ENCODE results near the gene VPS37C. TPM values are rescaled to one million over a fixed set of nuclear protein-coding genes. Genes with fewer than 3 reads are reported as not detected.

VPS37C gene
- total RNA-seq, 2 experiments from 2014 or later: 5.5 to 5.8 TPM

DNA sequence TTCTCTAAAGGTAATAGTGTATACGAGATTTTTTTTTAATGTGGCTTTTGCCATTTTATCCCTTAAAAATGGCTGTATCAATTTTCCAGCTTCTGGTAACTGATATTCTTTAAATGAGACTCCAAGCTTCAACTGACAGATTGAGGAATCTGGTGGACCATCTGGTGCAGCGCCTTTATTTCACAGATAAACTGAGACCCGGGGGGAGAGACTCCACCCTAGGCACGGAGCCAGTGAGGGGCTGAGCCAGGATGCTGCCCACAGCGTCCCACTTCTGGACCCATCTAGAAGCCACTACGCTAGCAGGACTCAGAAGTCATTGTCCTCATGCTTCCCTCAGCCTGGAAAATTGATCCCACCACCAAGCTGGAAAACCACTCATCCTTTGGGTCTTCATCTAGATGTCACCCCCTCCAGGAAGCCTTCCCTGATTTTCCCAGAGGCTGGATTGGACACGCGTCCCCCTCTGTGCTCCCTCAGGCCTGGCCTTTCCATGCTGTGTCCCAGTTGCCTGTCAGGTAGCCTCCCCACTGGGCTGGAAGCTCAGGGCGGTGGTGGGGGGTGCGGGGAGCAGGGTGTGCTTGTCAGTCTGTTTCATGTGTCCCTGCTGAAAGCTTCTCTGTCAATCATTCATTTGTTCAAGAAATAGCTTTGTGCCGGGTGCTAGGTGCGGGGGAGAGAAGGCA is 71.3 kb downstream of the VPS37C start:
- ChIA-PET CTCF (interaction anchor here (1.1 to 2.6 kb wide), 5 partner anchors 9 to 67 kb away, joined by 3 to 9 read pairs (median 5); no protein-coding TSS in a partner anchor), POLR2A (no interaction called here)
- Mint-ChIP-seq H3K27me3 (no peaks in the 10 kb centered on the region), H3K27ac (peak overlapping the region; percentile 89), H3K4me3 (peak overlapping the region; percentile 73), H3K36me3 (ENCODE audit: low read depth) (peaks cover 4% of the 10 kb centered on the region), H3K4me1 (peaks cover 62% of the 10 kb centered on the region), H3K9me3 (no peaks in the 10 kb centered on the region)
- no peak for DNase-seq

DNA sequence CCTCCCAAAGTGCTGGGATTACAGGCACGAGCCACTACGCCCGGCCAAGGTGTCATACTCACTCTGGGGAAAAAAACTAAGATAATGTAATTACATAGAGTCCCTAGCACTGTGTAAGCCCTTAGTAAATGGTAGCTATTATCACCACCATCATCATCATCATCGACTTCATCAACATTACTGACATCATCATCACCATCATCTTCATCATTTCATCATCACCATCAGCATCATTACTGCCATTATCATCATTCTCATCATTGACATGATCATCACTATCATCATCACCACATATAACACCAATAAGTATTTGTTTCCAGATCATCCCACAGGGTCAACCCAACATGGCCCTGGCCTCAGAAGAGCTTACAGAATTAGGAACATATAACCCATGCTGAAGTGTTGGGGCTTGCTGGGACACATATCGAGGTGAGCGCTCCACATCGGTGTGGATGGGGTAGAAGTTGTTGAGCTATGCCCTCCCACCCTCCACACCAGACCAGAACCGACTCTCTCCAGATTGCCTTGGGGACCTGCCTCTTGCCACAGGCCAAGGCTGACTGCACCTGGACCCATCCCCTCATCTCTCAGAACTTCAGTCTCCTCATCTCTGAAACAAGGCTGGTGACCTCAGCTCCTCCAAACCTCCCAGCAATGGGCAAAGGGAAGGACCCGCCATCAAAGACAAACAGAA is 73.7 kb downstream of the VPS37C start:
- CTCF ChIA-PET: interaction anchor here (1.0 to 1.9 kb wide), 7 partner anchors 9 to 45 kb away, joined by 3 to 5 read pairs (median 3); no protein-coding TSS in a partner anchor
- Mint-ChIP-seq H3K36me3 (ENCODE audit: low read depth) (peaks cover 3% of the 10 kb centered on the region), H3K27ac (peak overlapping the region; percentile 5), H3K4me3 (no peak overlapping the region), H3K9me3 (peaks cover 3% of the 10 kb centered on the region), H3K27me3 (no peaks in the 10 kb centered on the region), H3K4me1 (peaks cover 54% of the 10 kb centered on the region)
- DNase-seq: no peak
- POLR2A ChIA-PET: no interaction called here

DNA sequence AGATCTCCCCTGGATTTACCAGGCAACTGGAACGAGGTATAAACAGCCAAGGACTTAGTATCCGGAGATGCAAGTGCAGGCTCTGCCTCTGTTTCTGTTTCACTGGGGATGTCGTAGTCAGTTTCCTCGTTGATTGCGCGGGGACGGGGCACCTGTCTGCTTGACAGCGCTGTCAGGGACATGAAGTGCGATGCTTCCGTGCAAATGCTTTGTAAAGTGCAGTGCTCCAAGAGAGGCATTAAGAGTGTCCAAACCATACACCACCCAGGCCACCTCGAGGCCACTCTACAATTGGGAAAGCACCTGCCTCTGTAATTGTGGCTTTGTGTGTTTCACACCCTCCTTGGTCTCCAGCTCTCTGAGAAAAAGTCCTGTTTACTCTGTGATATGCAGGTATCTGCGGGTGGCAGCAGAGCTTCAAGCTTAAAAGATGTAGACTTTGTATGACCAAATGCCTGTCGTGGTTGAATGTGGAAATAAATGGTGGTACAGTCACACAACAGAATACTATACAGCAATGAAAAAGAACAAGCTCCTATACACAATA is 77.6 kb downstream of the VPS37C start:
- H3K36me3 Mint-ChIP-seq (ENCODE audit: low read depth): peaks cover 10% of the 10 kb centered on the region
- CTCF ChIA-PET: interaction anchor here (0.7 to 1.1 kb wide), 5 partner anchors 9 to 48 kb away, joined by 3 to 7 read pairs (median 4); no protein-coding TSS in a partner anchor
- H3K27me3 Mint-ChIP-seq: no peaks in the 10 kb centered on the region

DNA sequence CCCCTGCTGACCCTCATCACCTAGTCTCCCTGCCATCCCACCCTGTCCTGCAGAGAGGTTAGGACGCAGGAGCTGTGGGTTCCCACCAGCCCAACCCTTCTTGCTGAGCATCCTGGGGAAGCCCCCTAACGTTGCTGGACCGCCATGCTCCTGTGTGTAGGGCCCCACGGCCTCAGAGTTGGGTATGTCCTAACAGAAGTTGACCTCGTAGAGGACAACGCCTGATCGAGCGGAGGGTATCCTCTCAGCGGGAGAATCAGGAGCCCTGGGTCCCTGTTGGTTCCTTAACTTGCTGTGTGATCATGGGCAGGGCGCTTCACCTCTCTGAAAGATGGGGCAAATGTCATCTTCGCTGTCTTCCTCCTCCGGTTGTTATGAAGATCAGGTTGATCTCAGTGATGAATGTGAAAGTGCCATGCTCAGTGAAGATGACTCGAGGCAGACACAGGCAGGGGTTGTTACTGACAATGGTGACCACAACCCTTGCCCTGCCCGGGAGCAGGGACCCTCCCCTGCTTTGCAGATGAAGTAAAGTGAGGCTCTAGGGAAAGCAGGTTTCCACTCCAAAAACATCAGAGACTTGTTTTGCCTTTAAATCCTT is 78.2 kb downstream of the VPS37C start:
- CTCF ChIA-PET: interaction anchor here (0.7 to 3.5 kb wide), 8 partner anchors 9 to 47 kb away, joined by 3 to 29 read pairs (median 4); no protein-coding TSS in a partner anchor
- no peaks in the 10 kb centered on the region for H3K27me3 Mint-ChIP-seq
- peak; percentile 63 for DNase-seq
- H3K36me3 Mint-ChIP-seq (ENCODE audit: low read depth): peaks cover 10% of the 10 kb centered on the region
- peak overlapping the region; percentile 84 for H3K4me3 Mint-ChIP-seq
- POLR2A ChIA-PET: interaction anchor here (1.0 to 1.1 kb wide), 2 partner anchors 29 to 112 kb away, joined by 4 read pairs; partner anchors contain the start of gene CD6
- peaks cover 66% of the 10 kb centered on the region for H3K4me1 Mint-ChIP-seq
- H3K9me3 Mint-ChIP-seq: peaks cover 3% of the 10 kb centered on the region
- peak overlapping the region; percentile 99 for H3K27ac Mint-ChIP-seq

More for the DNA sequence above, 77.6 kb downstream of the VPS37C start:
- POLR2A ChIA-PET: interaction anchor here (0.8 to 1.1 kb wide), 3 partner anchors 10 to 113 kb away, joined by 3 to 4 read pairs (median 4); partner anchors contain the start of gene CD6
- H3K4me3 Mint-ChIP-seq: peak overlapping the region; percentile 84
- H3K4me1 Mint-ChIP-seq: peaks cover 63% of the 10 kb centered on the region
- DNase-seq: peak; percentile 82
- peak overlapping the region; percentile 99 for H3K27ac Mint-ChIP-seq
- peaks cover 3% of the 10 kb centered on the region for H3K9me3 Mint-ChIP-seq

DNA sequence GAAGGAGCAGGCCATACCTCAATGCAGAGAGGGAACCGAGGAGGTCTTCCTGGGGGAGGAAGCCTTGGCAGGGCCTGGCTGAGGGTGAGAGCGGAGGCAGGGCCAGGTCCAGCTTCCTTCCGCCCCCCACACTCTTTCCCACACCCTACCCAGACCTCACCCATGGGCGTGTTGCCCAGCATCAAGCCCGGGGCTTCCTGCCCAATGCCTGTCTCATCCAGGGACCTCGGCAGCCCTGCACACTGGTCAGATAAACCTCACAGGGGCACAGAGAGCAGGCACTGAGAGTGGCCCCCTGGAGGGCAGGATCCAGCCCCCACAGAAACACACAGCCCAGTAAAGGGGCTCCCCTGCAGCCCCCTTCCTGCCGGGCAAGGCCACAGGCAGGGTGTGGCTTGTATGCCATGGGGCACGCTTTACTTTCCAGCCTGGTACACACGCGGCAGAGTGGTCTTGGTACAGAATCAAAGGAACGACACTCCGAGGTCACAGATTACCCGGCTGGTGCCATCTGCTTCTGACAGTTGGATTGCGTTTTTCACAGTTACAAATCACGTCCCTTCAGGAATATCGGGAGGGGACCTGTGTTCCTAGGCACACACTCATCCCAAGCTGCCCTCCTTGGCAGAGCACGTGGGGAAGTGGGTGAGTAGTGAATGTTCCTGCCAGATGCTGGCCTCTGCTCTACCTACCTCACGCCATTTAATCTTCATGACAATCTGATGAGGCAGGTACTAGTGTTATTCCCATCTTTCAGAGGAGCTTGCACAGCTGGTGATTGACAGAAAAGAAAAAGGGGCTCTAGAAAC is 79.0 kb downstream of the VPS37C start:
- H3K36me3 Mint-ChIP-seq (ENCODE audit: low read depth): peaks cover 10% of the 10 kb centered on the region
- H3K27ac Mint-ChIP-seq: peak overlapping the region; percentile 99
- peaks cover 3% of the 10 kb centered on the region for H3K9me3 Mint-ChIP-seq
- ChIA-PET POLR2A (interaction anchor here (0.5 to 0.8 kb wide), 2 partner anchors 40 to 47 kb away, joined by 3 to 6 read pairs; no protein-coding TSS in a partner anchor), CTCF (interaction anchor here (1.0 to 3.5 kb wide), 11 partner anchors 8 to 84 kb away, joined by 3 to 29 read pairs (median 4); no protein-coding TSS in a partner anchor)
- peaks cover 67% of the 10 kb centered on the region for H3K4me1 Mint-ChIP-seq
- H3K27me3 Mint-ChIP-seq: no peaks in the 10 kb centered on the region
- no peak for DNase-seq
- H3K4me3 Mint-ChIP-seq: peak overlapping the region; percentile 84

DNA sequence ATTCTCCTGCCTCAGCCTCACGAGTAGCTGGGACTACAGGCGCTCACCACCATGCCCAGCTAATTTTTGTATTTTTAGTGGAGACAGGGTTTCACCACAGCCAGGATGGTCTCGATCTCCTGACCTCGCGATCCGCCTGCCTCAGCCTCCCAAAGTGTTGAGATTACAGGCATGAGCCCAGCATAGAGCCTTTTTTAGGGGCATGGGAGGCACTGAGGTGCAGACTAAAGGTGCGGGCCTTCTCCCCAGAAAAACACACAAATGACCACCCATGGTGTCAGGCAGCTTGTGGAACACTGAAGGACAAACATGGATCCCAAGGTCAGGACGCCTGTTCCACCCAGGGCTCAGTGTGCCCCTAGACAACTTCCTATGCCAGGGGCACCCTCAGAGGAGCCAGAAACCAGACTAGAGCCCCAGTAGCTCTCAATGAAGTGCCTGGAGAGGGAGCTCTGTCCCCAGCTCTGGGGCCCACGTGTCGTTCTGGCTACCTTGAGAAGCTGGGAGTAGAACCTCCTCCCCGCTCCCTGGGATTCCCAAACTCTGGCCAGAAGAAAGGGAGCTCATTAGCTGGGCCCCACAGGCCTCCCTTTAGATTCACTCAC is 80.1 kb downstream of the VPS37C start:
- DNase-seq: peak; percentile 33
- peaks cover 77% of the 10 kb centered on the region for H3K4me1 Mint-ChIP-seq
- no peaks in the 10 kb centered on the region for H3K27me3 Mint-ChIP-seq
- peaks cover 3% of the 10 kb centered on the region for H3K9me3 Mint-ChIP-seq
- H3K27ac Mint-ChIP-seq: peak overlapping the region; percentile 99
- peak overlapping the region; percentile 84 for H3K4me3 Mint-ChIP-seq
- ChIA-PET CTCF (interaction anchor here (0.7 to 3.5 kb wide), 20 partner anchors 9 to 111 kb away, joined by 3 to 29 read pairs (median 4); partner anchors contain the start of gene CD6), POLR2A (interaction anchor here (0.8 to 1.3 kb wide), 3 partner anchors 10 to 39 kb away, joined by 6 to 7 read pairs (median 6); no protein-coding TSS in a partner anchor)
- H3K36me3 Mint-ChIP-seq (ENCODE audit: low read depth): peaks cover 10% of the 10 kb centered on the region

DNA sequence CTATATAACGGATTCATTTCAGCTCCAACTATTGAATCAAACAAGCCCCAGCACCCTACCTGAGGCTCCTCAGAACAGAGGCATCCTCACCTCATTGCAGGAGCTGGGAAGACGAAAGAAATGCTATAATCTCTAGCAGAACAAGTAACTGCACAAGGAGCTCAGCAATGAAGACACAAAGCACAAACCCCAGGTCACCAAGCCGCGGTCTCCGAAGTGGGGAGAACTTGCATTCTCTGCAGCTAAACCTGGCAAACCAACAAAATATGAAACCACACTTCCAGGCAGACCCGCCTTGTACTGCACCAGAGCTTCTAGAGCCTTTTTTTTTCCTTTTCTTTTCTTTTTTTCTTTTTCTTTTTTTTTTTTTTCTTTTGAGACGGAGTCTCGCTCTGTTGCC is 80.7 kb downstream of the VPS37C start:
- Mint-ChIP-seq H3K9me3 (peaks cover 3% of the 10 kb centered on the region), H3K36me3 (ENCODE audit: low read depth) (peaks cover 10% of the 10 kb centered on the region), H3K27me3 (no peaks in the 10 kb centered on the region), H3K27ac (peak overlapping the region; percentile 99), H3K4me3 (peak overlapping the region; percentile 84), H3K4me1 (peaks cover 82% of the 10 kb centered on the region)
- DNase-seq: peak; percentile 73
- POLR2A ChIA-PET: interaction anchor here (0.9 to 1.3 kb wide), 2 partner anchors 10 to 38 kb away, joined by 6 to 7 read pairs; no protein-coding TSS in a partner anchor
- CTCF ChIA-PET: interaction anchor here (0.7 to 3.5 kb wide), 14 partner anchors 9 to 111 kb away, joined by 3 to 29 read pairs (median 5); partner anchors contain the start of gene CD6

Other genes starting within 250 kb of the VPS37C start
- gene TMEM109, start 247.3 kb downstream of the VPS37C start, total RNA-seq: 100 to 1,000 TPM; 114 to 119 TPM
- under 1 TPM; 0.40 to 0.47 TPM for gene TMEM132A, start 237.0 kb downstream of the VPS37C start, total RNA-seq
- gene SLC15A3, start 209.2 kb downstream of the VPS37C start, total RNA-seq: 1 to 10 TPM; 4.0 to 4.2 TPM
- 100 to 1,000 TPM; 368 to 402 TPM for gene CD6, start 189.7 kb downstream of the VPS37C start, total RNA-seq
- gene CD5, start 58.9 kb downstream of the VPS37C start, total RNA-seq: 100 to 1,000 TPM; 379 to 405 TPM
- gene PGA3, start 42.1 kb upstream of the VPS37C start, total RNA-seq: not detected
- gene PGA4, start 60.9 kb upstream of the VPS37C start, total RNA-seq: not detected
- not detected for gene PGA5, start 79.7 kb upstream of the VPS37C start, total RNA-seq
- gene VWCE, start 133.9 kb upstream of the VPS37C start, total RNA-seq: 1 to 10 TPM; 1.6 to 1.7 TPM
- gene DDB1, start 171.7 kb upstream of the VPS37C start, total RNA-seq: 100 to 1,000 TPM; 207 to 222 TPM
- gene TKFC, start 171.8 kb upstream of the VPS37C start, total RNA-seq: 10 to 100 TPM; 40.0 to 46.9 TPM
- 10 to 100 TPM; 49.4 to 59.6 TPM for gene CYB561A3, start 200.5 kb upstream of the VPS37C start, total RNA-seq
- gene TMEM138, start 200.9 kb upstream of the VPS37C start, total RNA-seq: 10 to 100 TPM; 52.0 to 60.4 TPM
- gene TMEM216, start 231.2 kb upstream of the VPS37C start, total RNA-seq: 1 to 10 TPM; 3.7 to 6.3 TPM

Measured in activated CD4-positive, alpha-beta T cell treated with anti-CD3 and anti-CD28 coated beads, Interleukin-2, amount 10 ng/mL, durations not matched to agents 7 days and 5 days (primary cell).